Testis (tissue), 2 donors: Measurements from ENCODE around the gene LRRC2.

Experiments
- CTCF ChIP-seq, 3 experiments: fragments of 450-650 bp in 2 of 3; fragments of 200-600 bp in 1 of 3; sonication (generic) in 1 of 3; IDR thresholded peaks; one replicate each; pipeline ENCODE4 v1.5.1; 2016 to 2019; ENCODE audit warnings: antibody characterized with exemption in 3 of 3, mild to moderate bottlenecking in 2 of 3, moderate library complexity in 1 of 3
- POLR2A ChIP-seq: fragments of 450-650 bp; IDR thresholded peaks from one replicate; pipeline ENCODE4 v1.6.1; 2017; ENCODE audit warnings: antibody characterized with exemption, mild to moderate bottlenecking, moderate library complexity

DNA sequence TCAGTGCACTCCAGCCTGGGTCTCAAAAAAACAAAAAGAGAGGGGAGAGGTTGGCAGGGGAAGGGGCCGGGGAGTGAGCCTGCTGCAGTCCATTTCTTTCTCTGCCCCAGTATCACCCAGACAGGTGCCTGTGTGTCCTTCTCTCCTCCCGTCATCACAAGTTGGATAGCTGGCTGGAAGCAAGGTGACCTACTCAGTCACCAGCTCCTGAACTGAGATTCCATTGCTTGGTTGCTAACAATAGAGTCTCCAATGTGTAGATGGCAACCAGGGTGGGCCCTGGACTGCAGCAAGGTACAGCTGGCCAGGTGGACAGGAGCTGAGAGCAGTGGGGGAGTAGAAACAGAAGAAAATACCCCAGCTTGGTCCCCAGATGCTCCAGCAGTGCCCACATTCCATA lies 4.6 kb downstream of the LRRC2 start:
- TF ChIP-seq CTCF (IDR thresholded peaks at IDR 0.05) (no peak), POLR2A (no peak)
